DND-41 (cell line): ENCODE results near the gene SERTAD4.

Experiments
- ATAC-seq: fragments of 200-7000 bp; cut with Tn5 transposase; 3 replicates; pipeline ENCODE4 v1.9.1; 2021; ENCODE audit warnings: low read depth; ENCODE audit not compliant: insufficient read depth
- DNase-seq: peaks from one replicate; pipeline ENCODE4 v3.0.0-alpha.2; 2020
- H2AFZ ChIP-seq: 2 replicates; pipeline ENCODE4 v1.6.0; 2012; ENCODE audit warnings: low read depth, low read length
- H3K27ac ChIP-seq: 2 replicates; pipeline ENCODE4 v1.5.1; 2012; ENCODE audit warnings: low read length, inconsistent platforms
- H3K27me3 ChIP-seq: fragments of 200-600 bp; sonication (generic); 2 replicates; pipeline ENCODE4 v1.6.0; 2012; ENCODE audit warnings: low read length, mild to moderate bottlenecking, inconsistent platforms; ENCODE audit not compliant: insufficient read depth, poor library complexity
- H3K36me3 ChIP-seq: 2 replicates; pipeline ENCODE4 v1.5.1; 2012; ENCODE audit warnings: low read length, inconsistent platforms; ENCODE audit not compliant: insufficient read depth
- H3K4me1 ChIP-seq: 2 replicates; pipeline ENCODE4 v1.5.1; 2012; ENCODE audit warnings: mild to moderate bottlenecking, low read length; ENCODE audit not compliant: insufficient read depth
- H3K4me2 ChIP-seq: 2 replicates; pipeline ENCODE4 v1.6.0; 2012; ENCODE audit warnings: mild to moderate bottlenecking, moderate library complexity, low read length, inconsistent platforms; ENCODE audit not compliant: insufficient read depth
- H3K4me3 ChIP-seq, 2 experiments: fragments of 200-600 bp in 1 of 2; shearing (Covaris generic) in 1 of 2; 2 replicates each; pipeline ENCODE4 v1.5.1; 2012 to 2016; ENCODE audit warnings: inconsistent platforms in 2 of 2, low read length in 2 of 2, mild to moderate bottlenecking in 2 of 2, low read depth in 1 of 2, moderate library complexity in 1 of 2
- H3K79me2 ChIP-seq: 2 replicates; pipeline ENCODE4 v1.6.0; 2012; ENCODE audit warnings: low read length, inconsistent platforms; ENCODE audit not compliant: insufficient read depth
- H3K9ac ChIP-seq: 2 replicates; pipeline ENCODE4 v1.6.0; 2012; ENCODE audit warnings: low read depth, mild to moderate bottlenecking, inconsistent platforms, low read length, moderate library complexity
- H3K9me3 ChIP-seq: 2 replicates; pipeline ENCODE4 v1.5.1; 2012; ENCODE audit warnings: low read length, moderate library complexity, mild to moderate bottlenecking, inconsistent platforms; ENCODE audit not compliant: insufficient read depth, severe bottlenecking
- H4K20me1 ChIP-seq: 2 replicates; pipeline ENCODE4 v1.6.0; 2012; ENCODE audit warnings: low read length; ENCODE audit not compliant: insufficient read depth
- CTCF ChIP-seq: IDR thresholded peaks from 2 replicates; pipeline ENCODE4 v1.5.1; 2012; ENCODE audit warnings: borderline replicate concordance, low read length, moderate library complexity, mild to moderate bottlenecking; ENCODE audit not compliant: poor library complexity, severe bottlenecking; ENCODE audit errors: extremely low read depth
- EZH2 ChIP-seq: IDR thresholded peaks from 3 replicates; pipeline ENCODE4 v1.6.1; 2012; ENCODE audit warnings: borderline replicate concordance, low read depth, mild to moderate bottlenecking, moderate library complexity, low read length, inconsistent platforms; ENCODE audit not compliant: severe bottlenecking

The SERTAD4 gene

GRCh38 chr1:210234329-210234757 is 1.7 kb downstream of the SERTAD4 start:
- Histone ChIP-seq H2AFZ (no peak overlapping the region), H3K27me3 (peaks cover 50% of the 10 kb centered on the region), H3K79me2 (no peaks in the 10 kb centered on the region), H3K9ac (no peak overlapping the region), H3K4me2 (no peak overlapping the region), H3K4me3 (no peak overlapping the region), H3K9me3 (no peaks in the 10 kb centered on the region), H3K4me1 (no peaks in the 10 kb centered on the region), H3K27ac (no peak overlapping the region), H4K20me1 (no peaks in the 10 kb centered on the region), H3K36me3 (no peaks in the 10 kb centered on the region)
- DNase-seq (no peak), ATAC-seq (no peak; the same call in 2 of the 3 replicates)
- no peak for TF ChIP-seq CTCF
- TF ChIP-seq EZH2, result peak; percentile 57

GRCh38 chr1:210235363-210236053 is 2.9 kb downstream of the SERTAD4 start:
- DNase-seq, result no peak
- Histone ChIP-seq H3K27me3 (peaks cover 46% of the 10 kb centered on the region), H3K27ac (no peak overlapping the region)

GRCh38 chr1:210236386-210236839 is 3.8 kb downstream of the SERTAD4 start:
- no peak overlapping the region for H2AFZ ChIP-seq
- DNase-seq (no peak), ATAC-seq (no peak)
- H3K36me3 ChIP-seq, result no peaks in the 10 kb centered on the region
- no peak for TF ChIP-seq EZH2
- no peak for TF ChIP-seq CTCF
- H3K27me3 ChIP-seq, result peaks cover 39% of the 10 kb centered on the region
- H3K4me1 ChIP-seq, result no peaks in the 10 kb centered on the region
- no peaks in the 10 kb centered on the region for H3K9me3 ChIP-seq
- no peaks in the 10 kb centered on the region for H3K79me2 ChIP-seq
- H3K9ac ChIP-seq, result no peak overlapping the region
- no peak overlapping the region for H3K4me2 ChIP-seq
- no peak overlapping the region for H3K4me3 ChIP-seq
- no peak overlapping the region for H3K27ac ChIP-seq
- H4K20me1 ChIP-seq, result no peaks in the 10 kb centered on the region

More at GRCh38 chr1:210235363-210236053, 2.9 kb downstream of the SERTAD4 start:
- Histone ChIP-seq H3K4me1 (no peaks in the 10 kb centered on the region), H4K20me1 (no peaks in the 10 kb centered on the region), H3K4me2 (no peak overlapping the region), H2AFZ (no peak overlapping the region), H3K9me3 (no peaks in the 10 kb centered on the region), H3K4me3 (no peak overlapping the region), H3K9ac (no peak overlapping the region), H3K36me3 (no peaks in the 10 kb centered on the region), H3K79me2 (no peaks in the 10 kb centered on the region)
- no peak for TF ChIP-seq CTCF
- TF ChIP-seq EZH2, result no peak
- no peak for ATAC-seq
